H4 (cell line): Measurements from ENCODE around the gene DGKI. TPM values are rescaled to one million over a fixed set of nuclear protein-coding genes. Genes with fewer than 3 reads are reported as not detected.
"Not testable (repeated sequence)": the region's sequence is repeated elsewhere in the genome, so short reads cannot be mapped to it uniquely, and the experiment has no call there.

Experiments used
- DNase-seq: peaks from one replicate; pipeline ENCODE4 v3.0.0-alpha.2; 2015; ENCODE audit warnings: low spot score
- total RNA-seq: library from RNA; depleted of rRNA; stranded (reverse); fragments of >200 nt; shearing (Covaris generic); gene quantifications from 2 replicates; pipeline ENCODE4 v1.2.3, GENCODE V29; 2014

DGKI gene
- total RNA-seq, 1 experiment from 2014 or later, result 1.5 TPM

DNA sequence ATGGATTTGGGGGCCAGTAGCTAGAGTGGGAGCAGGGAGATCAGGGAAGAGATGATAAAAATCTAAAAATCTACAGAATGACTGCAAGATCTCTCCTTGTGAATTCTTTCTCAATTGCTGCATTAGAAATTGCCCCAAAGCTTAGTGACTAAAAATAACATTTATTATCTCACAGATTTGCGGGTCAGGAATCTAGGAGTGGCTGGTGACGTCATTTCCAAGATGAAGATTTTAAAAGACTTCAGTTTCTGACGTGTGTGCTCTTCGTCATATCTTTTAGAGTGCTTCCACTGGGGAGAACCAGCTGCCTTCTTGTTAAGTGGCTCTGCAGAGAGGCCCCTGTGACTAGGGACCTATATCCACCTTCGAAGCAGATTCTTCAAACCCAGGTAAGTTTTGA lies 112.6 kb downstream of the DGKI start:
- DNase-seq, result no peak

DNA sequence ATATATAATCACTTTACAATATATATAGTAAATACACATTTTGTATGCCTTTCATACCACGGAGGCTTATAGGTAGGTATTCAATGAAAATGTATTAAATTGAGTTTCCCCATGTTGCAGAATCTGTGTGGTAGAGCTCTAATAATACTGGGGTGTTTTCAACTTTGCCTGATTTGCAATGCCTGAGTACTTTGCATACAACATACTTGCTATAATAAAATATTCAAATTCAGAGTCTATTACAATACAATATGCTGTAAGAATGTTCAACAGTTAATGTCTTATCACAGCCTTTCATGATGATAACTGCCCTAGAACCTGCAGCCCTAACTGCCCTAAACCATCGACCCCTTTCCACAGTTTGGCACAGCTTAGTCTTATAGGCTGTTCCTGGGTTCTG lies 114.6 kb downstream of the DGKI start:
- no peak for DNase-seq

DNA sequence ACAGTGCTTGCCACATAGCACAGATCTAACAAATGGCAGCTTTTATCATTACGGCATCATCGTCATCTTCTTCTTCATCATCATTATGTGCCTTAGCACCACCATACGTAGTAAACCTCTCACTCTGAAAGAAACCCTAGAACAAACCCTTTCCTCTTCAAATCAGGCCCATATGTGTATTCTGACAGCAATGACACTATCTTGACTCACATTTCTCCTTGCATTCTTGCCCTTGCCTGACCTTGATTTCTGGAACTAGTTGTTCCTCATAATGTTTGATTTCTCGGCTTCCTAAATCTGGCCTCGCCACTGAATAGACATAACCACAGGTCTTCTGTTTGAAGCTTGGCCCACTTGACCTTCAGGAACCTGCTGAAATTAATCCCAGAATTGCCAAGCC lies 115.3 kb downstream of the DGKI start:
- DNase-seq, result no peak

DNA sequence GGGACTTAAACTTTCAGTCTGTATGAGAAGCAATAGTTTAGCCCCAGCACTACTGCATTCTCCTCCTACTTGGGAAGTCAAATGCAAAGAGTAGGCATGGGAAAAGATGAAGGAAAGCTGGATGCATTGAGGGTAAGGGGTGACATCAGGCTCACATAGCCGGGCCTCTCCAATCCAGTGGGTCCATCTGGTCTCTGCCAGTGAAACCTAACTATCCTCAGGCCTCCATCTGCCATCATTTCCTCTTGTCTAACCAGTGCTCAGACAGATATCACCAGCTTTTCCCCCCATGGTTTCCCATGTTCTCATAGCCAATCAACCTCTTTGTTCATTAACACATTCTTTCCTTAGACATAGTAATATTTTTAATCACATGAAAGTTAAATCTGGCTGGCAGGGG lies 118.3 kb downstream of the DGKI start:
- no peak for DNase-seq

GRCh38 chr7:137727413-137727812 lies 119.4 kb downstream of the DGKI start:
- DNase-seq, result no peak

- DNase-seq, result no peak
Measured at GRCh38 chr7:137718355-137718754, 128.4 kb downstream of the DGKI start.

- DNase-seq, result no peak
Measured at GRCh38 chr7:137717811-137718271, 128.9 kb downstream of the DGKI start.

DNA sequence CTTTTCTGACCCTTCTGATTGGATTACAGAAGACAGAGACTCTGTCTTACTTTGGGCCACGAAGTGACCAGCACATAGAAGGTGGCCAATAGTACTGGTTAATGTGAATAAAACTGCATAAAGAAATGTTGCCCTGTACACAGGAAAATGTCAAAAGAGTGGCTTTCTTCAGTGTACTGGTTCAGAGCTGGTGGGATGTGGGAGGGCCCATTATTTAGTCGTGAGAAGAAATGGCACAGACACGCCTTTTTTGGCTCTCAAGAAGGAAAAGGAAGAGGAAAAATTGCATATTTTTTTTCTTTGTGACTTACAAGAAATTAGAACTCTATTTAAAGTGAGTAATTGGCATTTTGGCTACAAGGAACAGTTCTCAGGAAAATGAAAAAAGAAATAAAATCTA lies 129.7 kb downstream of the DGKI start:
- DNase-seq, result no peak

DNA sequence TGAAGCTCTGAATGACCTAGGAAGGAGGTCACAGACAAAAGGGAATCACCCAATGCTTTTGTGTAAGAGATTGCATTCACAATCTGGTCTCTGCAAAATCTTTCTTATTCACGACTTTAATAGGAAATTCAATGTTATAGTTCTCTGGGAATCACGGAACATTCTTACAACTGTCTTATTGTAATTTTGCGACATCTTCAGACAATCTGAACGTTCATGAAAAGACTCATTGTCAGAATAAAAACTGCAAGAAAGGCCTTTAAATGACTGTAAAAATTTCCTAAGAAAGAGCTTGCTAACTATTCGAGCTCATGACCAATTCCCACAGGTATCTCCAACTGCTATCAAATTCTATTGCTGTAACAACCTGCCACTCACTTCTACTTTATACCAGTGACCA lies 130.7 kb downstream of the DGKI start:
- DNase-seq, result no peak

DNA sequence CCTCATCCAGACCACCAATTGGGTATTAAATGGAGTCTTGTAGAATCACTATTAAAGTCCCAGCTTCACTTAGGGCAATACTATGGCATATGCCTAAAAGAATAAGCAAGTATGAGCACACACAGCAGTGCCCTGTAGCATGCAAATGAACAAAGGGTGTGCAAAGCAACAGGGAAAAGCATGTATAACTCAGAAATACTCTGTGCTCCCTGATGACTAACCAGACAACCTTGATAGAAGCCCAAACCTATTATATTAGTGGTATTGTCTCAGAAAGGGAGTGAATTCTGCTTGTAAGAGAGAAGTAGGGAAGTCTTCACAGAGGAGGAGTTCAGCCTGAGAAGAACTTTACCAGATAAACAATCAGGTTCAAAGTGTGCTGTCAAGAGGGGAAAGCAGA lies 131.2 kb downstream of the DGKI start:
- no peak for DNase-seq

GRCh38 chr7:137715121-137715520 lies 131.7 kb downstream of the DGKI start:
- no peak for DNase-seq

DNA sequence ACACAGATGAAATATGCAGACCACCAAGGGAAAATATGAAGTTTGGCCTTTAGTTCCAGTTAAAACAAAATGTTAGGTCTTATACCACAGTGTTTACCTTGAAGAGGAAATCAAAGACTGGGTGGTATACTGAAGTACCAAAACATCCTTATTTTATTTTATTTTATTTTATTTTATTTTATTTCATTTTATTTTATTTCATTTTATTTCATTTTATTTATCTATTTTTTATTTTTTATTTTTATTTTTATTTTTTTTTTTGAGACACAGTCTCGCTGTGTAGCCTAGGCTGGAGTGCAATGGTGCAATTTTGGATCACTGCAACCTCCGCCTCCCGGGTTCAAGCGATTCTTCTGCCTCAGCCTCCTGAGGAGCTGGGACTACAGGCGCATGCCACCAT lies 140.4 kb downstream of the DGKI start:
- not testable (repeated sequence) for DNase-seq

DNA sequence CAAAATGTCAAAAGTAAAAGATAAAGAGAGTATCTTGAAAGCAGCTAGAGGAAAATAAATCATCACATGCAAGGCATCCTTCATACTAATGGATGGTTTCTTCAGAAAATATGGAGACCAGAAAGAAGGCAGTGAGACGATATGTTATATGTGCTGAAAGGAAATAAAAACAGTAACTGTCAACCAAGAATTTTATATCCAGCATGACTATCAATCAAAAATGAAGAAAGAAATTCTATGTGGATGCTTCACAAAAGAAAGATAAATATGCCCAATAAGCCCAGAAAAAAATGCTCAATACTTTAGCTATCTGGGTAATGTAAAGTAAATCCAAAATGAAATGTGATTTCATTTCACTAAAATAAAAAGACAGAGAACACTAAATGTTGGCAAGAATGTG lies 142.1 kb downstream of the DGKI start:
- no peak for DNase-seq

- DNase-seq, result no peak
Measured at GRCh38 chr7:137703291-137704010, 143.3 kb downstream of the DGKI start.

GRCh38 chr7:137696988-137697387 lies 149.8 kb downstream of the DGKI start:
- DNase-seq, result no peak

DNA sequence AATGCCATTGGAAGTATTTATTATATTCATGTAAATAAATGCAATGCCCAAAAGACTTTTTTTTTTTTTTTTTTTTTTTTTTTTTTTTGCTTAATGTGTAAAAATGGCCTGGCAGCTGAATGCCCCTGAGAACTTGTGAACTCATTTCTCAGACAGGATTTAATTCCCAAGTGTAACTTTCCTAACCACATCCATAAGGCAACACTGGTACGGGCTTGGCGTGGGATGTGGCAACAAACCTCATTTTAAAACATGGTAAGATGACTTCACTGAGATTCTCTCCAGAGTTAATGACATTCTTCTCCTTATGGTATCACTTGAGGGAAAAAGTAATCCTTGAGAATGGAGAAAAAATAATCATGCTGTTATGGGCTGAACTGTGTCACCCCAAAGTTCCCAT lies 150.4 kb downstream of the DGKI start:
- peak; percentile 42 for DNase-seq

DNA sequence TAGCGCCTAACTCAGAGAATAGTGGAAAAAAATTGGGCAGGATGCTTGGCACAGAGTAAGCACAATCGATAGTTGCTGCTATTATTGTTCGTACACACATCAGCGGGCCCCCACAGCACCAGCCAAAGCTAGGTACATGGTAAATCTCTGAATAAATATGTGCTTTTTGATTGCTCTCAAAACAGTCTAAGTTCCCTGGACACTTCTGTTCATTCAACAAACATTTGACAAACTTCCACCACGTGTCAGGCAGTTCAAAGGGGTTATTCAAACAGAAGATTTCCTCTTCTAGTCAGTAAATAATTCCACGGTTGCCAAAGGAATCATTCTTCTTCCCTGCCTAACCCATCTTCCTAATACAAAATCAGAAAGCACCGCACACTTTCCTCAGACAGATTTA lies 150.8 kb downstream of the DGKI start:
- no peak for DNase-seq

GRCh38 chr7:137695494-137695893 lies 151.3 kb downstream of the DGKI start:
- DNase-seq, result no peak

- DNase-seq, result no peak
Measured at GRCh38 chr7:137694405-137694804, 152.4 kb downstream of the DGKI start.

- DNase-seq, result no peak
Measured at GRCh38 chr7:137692399-137692798, 154.4 kb downstream of the DGKI start.

DNA sequence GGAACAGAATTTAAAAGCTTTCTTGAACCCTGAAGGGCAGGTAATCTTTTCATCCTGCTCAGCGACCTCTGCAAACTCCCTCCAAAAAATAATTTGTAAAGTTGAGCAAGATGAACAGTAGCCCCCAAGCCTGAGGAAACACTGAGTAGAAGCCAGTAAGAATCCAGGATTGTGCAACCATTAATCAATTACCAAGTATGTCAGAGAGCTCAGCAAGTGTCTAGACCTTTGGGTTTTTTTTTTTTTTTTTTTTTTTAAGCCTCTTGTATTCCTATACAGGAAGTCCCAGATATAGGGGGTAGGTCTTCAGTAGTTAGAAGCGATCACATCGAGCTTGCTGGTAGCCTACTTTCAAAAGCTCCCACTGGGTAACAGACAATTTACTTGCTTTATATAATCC lies 155.2 kb downstream of the DGKI start:
- DNase-seq, result no peak

- DNase-seq, result no peak
Measured at GRCh38 chr7:137690635-137691034, 156.1 kb downstream of the DGKI start.

GRCh38 chr7:137689761-137690160 lies 157.0 kb downstream of the DGKI start:
- no peak for DNase-seq
